AG04450 (cell line): Measurements from ENCODE around the gene GLP2R. TPM values are rescaled to one million over a fixed set of nuclear protein-coding genes. Genes with fewer than 3 reads are reported as not detected.
"Not testable (repeated sequence)": the region's sequence is repeated elsewhere in the genome, so short reads cannot be mapped to it uniquely, and the experiment has no call there.

ENCODE experiments used
- CTCF ChIA-PET: fragments of 300-600, 350-600 bp; formaldehyde crosslinking; extraction: SDS; loops from one replicate; lab custom pipeline; 2022; ENCODE audit warnings: antibody characterized with exemption, inconsistent platforms; lab: Charles Lee
- POLR2A ChIA-PET: fragments of 350-600 bp; formaldehyde crosslinking; extraction: SDS; loops from one replicate; lab custom pipeline; 2021; ENCODE audit warnings: antibody characterized with exemption, inconsistent platforms; lab: Yijun Ruan, JAX
- DNase-seq: peaks from one replicate; pipeline ENCODE4 v3.0.0-alpha.2; 2011; ENCODE audit warnings: low read depth, low spot score
- H3K27ac ChIP-seq: one replicate; pipeline ENCODE4 v1.5.1; 2012; ENCODE audit warnings: low read depth, low read length, control low read depth
- H3K27me3 ChIP-seq: one replicate; pipeline ENCODE4 v1.6.0; 2012; ENCODE audit warnings: low read length; ENCODE audit not compliant: control insufficient read depth, insufficient read depth
- H3K4me3 ChIP-seq: 2 replicates; pipeline ENCODE4 v1.5.1; 2011; ENCODE audit warnings: mild to moderate bottlenecking, low read depth, low read length, control low read depth
- H3K9me3 ChIP-seq: 2 replicates; pipeline ENCODE4 v1.5.1; 2012; ENCODE audit warnings: low read length; ENCODE audit not compliant: control insufficient read depth, insufficient read depth
- polyA minus RNA-seq: library from RNA; depleted of rRNA, polyadenylated mRNA; stranded (reverse); fragments of >200 nt; gene quantifications from 2 replicates; pipeline ENCODE4 v1.2.3, GENCODE V29; 2011; rRNA and poly(A)+ RNA removed
- polyA plus RNA-seq: library from polyadenylated mRNA; depleted of rRNA; stranded (reverse); fragments of >200 nt; gene quantifications from 2 replicates; pipeline ENCODE4 v1.2.3, GENCODE V29; 2011; rRNA removed
- TF ChIP-seq, protein P1 (sequence below): IDR thresholded peaks from 2 replicates; pipeline ENCODE4 v1.5.1; 2011; ENCODE audit warnings: low read depth, low read length, control low read depth, inconsistent platforms

The GLP2R gene, protein sequence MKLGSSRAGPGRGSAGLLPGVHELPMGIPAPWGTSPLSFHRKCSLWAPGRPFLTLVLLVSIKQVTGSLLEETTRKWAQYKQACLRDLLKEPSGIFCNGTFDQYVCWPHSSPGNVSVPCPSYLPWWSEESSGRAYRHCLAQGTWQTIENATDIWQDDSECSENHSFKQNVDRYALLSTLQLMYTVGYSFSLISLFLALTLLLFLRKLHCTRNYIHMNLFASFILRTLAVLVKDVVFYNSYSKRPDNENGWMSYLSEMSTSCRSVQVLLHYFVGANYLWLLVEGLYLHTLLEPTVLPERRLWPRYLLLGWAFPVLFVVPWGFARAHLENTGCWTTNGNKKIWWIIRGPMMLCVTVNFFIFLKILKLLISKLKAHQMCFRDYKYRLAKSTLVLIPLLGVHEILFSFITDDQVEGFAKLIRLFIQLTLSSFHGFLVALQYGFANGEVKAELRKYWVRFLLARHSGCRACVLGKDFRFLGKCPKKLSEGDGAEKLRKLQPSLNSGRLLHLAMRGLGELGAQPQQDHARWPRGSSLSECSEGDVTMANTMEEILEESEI
- polyA plus RNA-seq, result 0.63 and 0.65 TPM in 2 replicates
- 1.4 and 1.9 TPM in 2 replicates for polyA minus RNA-seq

DNA sequence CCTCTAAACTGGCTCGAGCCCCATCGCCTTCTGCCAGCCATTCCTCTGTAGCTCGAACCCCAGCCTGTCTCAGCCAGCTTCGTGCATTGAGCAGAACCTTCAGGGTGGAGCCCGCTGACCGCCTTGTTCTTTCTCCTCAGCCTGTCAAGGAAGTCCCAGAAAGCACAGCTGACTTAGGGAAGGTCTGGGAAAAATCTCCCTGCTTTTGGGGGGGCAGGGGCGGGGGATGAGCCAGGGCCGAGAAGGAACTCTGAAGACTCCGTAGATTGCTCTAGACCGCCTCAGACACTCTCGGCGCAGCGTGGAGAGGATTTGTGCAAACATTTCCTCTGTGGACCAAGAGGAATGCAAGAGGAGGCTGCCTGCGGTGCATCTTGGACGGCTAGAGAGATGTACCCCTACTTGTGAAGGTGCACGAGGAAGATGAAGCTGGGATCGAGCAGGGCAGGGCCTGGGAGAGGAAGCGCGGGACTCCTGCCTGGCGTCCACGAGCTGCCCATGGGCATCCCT, at the start of gene GLP2R:
Gene GLP2R, plus strand, starts transcription at position 284 of the 510 bp plus-strand sequence. Its CDS starts 140 bp downstream, at position 424.
- H3K27me3 ChIP-seq, result no peaks in the 10 kb centered on the region
- POLR2A ChIA-PET, result no interaction called here
- CTCF ChIA-PET, result no interaction called here
- no peak within 1 kb of the TSS for H3K4me3 ChIP-seq
- no peak within 1 kb of the TSS for H3K27ac ChIP-seq
- TF ChIP-seq, protein P1, sequence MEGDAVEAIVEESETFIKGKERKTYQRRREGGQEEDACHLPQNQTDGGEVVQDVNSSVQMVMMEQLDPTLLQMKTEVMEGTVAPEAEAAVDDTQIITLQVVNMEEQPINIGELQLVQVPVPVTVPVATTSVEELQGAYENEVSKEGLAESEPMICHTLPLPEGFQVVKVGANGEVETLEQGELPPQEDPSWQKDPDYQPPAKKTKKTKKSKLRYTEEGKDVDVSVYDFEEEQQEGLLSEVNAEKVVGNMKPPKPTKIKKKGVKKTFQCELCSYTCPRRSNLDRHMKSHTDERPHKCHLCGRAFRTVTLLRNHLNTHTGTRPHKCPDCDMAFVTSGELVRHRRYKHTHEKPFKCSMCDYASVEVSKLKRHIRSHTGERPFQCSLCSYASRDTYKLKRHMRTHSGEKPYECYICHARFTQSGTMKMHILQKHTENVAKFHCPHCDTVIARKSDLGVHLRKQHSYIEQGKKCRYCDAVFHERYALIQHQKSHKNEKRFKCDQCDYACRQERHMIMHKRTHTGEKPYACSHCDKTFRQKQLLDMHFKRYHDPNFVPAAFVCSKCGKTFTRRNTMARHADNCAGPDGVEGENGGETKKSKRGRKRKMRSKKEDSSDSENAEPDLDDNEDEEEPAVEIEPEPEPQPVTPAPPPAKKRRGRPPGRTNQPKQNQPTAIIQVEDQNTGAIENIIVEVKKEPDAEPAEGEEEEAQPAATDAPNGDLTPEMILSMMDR, result no peak
- DNase-seq, result no peak
- H3K9me3 ChIP-seq, result peaks cover 42% of the 10 kb centered on the region

DNA sequence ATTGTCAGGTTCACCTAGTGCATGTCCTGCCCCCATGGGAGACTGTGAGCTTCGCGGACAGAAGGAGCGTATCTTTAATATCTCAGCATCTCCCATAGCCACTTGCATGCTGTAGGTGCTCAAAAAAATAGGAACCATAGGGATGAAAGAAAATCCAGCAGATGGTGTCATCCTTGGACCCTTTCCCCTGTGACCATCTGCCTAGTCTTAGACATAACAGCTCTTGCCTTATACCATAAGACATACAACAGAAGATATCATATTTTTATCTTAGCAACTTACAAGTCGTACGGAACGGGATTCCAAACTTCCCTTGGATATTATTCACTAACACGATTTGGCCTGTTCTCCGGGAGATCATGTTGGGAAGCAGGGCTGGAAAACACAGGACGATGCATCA, 48.8 kb upstream of the GLP2R start:
- Histone ChIP-seq H3K9me3 (peaks cover 41% of the 10 kb centered on the region), H3K27me3 (no peaks in the 10 kb centered on the region), H3K27ac (no peak overlapping the region), H3K4me3 (no peak overlapping the region)
- DNase-seq, result no peak
- TF ChIP-seq, protein P1, result no peak
- POLR2A ChIA-PET, result no interaction called here
- CTCF ChIA-PET, result no interaction called here

DNA sequence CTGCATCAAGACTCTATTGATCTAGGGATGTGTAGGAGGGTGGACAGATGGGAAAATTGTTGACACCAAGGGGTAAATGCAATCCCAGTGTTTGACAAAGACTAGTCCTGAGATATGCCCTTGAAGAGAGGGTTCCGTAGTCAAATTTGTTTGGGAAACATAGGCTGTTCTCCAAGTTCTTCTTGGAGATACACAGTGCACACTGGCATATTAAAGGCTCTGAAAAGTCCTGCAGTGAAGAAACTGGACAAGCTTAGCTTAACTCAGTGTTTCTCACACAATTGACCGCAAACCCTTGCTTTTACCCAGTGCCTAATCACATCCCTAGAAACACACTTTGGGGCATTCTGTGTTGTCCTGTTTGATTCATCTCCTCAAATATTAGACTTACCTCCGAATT, 45.2 kb upstream of the GLP2R start:
- no peaks in the 10 kb centered on the region for H3K27me3 ChIP-seq
- no peak overlapping the region for H3K27ac ChIP-seq
- ChIA-PET CTCF (no interaction called here), POLR2A (no interaction called here)
- no peak overlapping the region for H3K4me3 ChIP-seq
- no peak for DNase-seq
- TF ChIP-seq, protein P1, result no peak
- H3K9me3 ChIP-seq, result peaks cover 35% of the 10 kb centered on the region

DNA sequence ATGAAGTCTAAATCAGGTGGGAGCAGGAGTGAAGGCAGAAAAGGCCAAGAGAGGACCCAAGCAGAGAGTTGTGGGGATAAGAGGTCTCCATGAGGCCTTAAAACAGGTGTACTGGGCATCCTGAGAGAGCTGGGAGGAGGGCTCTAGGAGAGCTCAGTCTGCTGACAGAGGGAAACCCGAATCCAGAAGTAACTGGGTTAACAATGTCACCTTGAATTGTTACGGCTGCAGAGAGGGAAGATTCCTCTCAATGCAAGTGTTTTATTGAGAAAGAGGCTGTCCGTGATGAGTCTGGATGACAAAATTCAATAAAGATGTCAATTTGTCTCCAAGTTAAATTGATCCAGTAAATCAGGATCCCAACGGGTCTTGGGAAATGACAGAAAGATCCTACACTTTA, 42.7 kb upstream of the GLP2R start:
- ChIA-PET CTCF (no interaction called here), POLR2A (no interaction called here)
- TF ChIP-seq, protein P1, result no peak
- H3K27me3 ChIP-seq, result no peaks in the 10 kb centered on the region
- no peak overlapping the region for H3K27ac ChIP-seq
- H3K9me3 ChIP-seq, result peaks cover 33% of the 10 kb centered on the region
- H3K4me3 ChIP-seq, result no peak overlapping the region
- no peak for DNase-seq

DNA sequence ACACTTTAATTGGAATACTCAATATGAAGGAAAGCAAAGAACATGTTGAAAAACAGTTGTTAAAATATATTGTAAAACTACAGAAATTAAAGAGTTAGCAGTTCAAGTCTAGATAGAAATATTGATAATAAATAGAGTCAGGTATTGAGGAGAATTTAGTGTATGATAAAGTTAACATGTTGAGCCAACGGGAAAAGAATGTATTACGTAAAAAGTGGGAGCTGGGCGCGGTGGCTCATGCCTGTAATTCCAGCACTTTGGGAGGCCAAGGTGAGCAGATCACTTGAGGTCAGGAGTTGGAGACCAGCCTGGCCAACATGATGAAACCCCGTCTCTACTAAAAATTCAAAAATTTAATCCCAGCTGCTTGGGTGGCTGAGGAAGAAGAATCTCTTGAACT, 42.3 kb upstream of the GLP2R start:
- DNase-seq, H3K4me3 ChIP-seq, CTCF ChIA-PET, H3K27me3 ChIP-seq, H3K27ac ChIP-seq, POLR2A ChIA-PET: not testable (repeated sequence)
- peaks cover 37% of the 10 kb centered on the region for H3K9me3 ChIP-seq
